ENCODE data around the gene PRSS22. TPM values are rescaled to one million over a fixed set of nuclear protein-coding genes. Genes with fewer than 3 reads are reported as not detected.

The PRSS22 gene
- total RNA-seq, result not detected in 2 replicates

GRCh38 chr16:2857451-2858244 lies at the start of gene PRSS22:
Gene PRSS22, minus strand, starts transcription at chr16:2858170. Its CDS starts 66 bp downstream, at chr16:2858104.

GRCh38 chr16:2882650-2883457 lies 24.9 kb upstream of the PRSS22 start, which contains the start of gene FLYWCH2:
Gene FLYWCH2, plus strand, starts transcription at chr16:2883215. Its CDS starts 13,235 bp downstream, at chr16:2896450.

GRCh38 chr16:2829501-2830354 lies 28.2 kb downstream of the PRSS22 start, which contains the start of gene ZG16B:
Gene ZG16B, plus strand, starts transcription at chr16:2830303. Its CDS starts 139 bp downstream, at chr16:2830442.

GRCh38 chr16:2816751-2817339 lies 41.1 kb downstream of the PRSS22 start, which contains the start of gene PRSS21:
Gene PRSS21, plus strand, starts transcription at chr16:2817237. Its CDS starts 32 bp downstream, at chr16:2817269.

Other genes with a start within 250 kb of the PRSS22 start
- 15.8 and 21.7 TPM in 2 replicates for gene KCTD5, start 175.6 kb downstream of the PRSS22 start, total RNA-seq
- gene PRSS27, start 137.9 kb downstream of the PRSS22 start, total RNA-seq, result 0.37 and 0.78 TPM in 2 replicates
- 64.3 and 77.4 TPM in 2 replicates for gene SRRM2, start 105.5 kb downstream of the PRSS22 start, total RNA-seq
- gene ELOB, start 80.9 kb downstream of the PRSS22 start, total RNA-seq, result 188 and 355 TPM in 2 replicates
- gene PRSS33, start 70.6 kb downstream of the PRSS22 start, total RNA-seq, result not detected in 2 replicates
- not detected in 2 replicates for gene PRSS41, start 59.7 kb downstream of the PRSS22 start, total RNA-seq
- 0.59 and 0.73 TPM in 2 replicates for gene PRSS21, start 40.9 kb downstream of the PRSS22 start, total RNA-seq
- gene ZG16B, start 27.9 kb downstream of the PRSS22 start, total RNA-seq, result 0.37 TPM in 1 of 2 replicates, not detected in the other
- gene FLYWCH2, start 25.0 kb upstream of the PRSS22 start, total RNA-seq, result 39.9 and 52.9 TPM in 2 replicates
- 23.1 and 27.6 TPM in 2 replicates for gene FLYWCH1, start 53.8 kb upstream of the PRSS22 start, total RNA-seq
- gene KREMEN2, start 106.1 kb upstream of the PRSS22 start, total RNA-seq, result not detected in 2 replicates
- 6.2 and 13.3 TPM in 2 replicates for gene PAQR4, start 111.2 kb upstream of the PRSS22 start, total RNA-seq
- 12.5 and 19.4 TPM in 2 replicates for gene PKMYT1, start 122.3 kb upstream of the PRSS22 start, total RNA-seq
- not detected in 2 replicates for gene CLDN9, start 154.8 kb upstream of the PRSS22 start, total RNA-seq
- gene CLDN6, start 160.0 kb upstream of the PRSS22 start, total RNA-seq, result not detected in 2 replicates
- 85.6 and 172 TPM in 2 replicates for gene TNFRSF12A, start 162.2 kb upstream of the PRSS22 start, total RNA-seq
- 12.5 and 16.2 TPM in 2 replicates for gene HCFC1R1, start 165.8 kb upstream of the PRSS22 start, total RNA-seq
- gene THOC6, start 165.9 kb upstream of the PRSS22 start, total RNA-seq, result 25.0 and 34.0 TPM in 2 replicates
- gene BICDL2, start 178.8 kb upstream of the PRSS22 start, total RNA-seq, result not detected in 2 replicates
- under 0.01 and 0.20 TPM in 2 replicates for gene MMP25, start 188.4 kb upstream of the PRSS22 start, total RNA-seq
- 0.59 and 4.4 TPM in 2 replicates for gene IL32, start 207.5 kb upstream of the PRSS22 start, total RNA-seq
- gene ZSCAN10, start 241.1 kb upstream of the PRSS22 start, total RNA-seq, result not detected in 2 replicates

All from subcutaneous preadipocyte (primary cell).